GM18511 (cell line): ENCODE data around the gene ZNF85.
A peak's percentile ranks its signal among the peaks of the same experiment; 100 is the strongest.
"Not testable (repeated sequence)": the region's sequence is repeated elsewhere in the genome, so short reads cannot be mapped to it uniquely, and the experiment has no call there.

Experiments
- ATAC-seq: cut with Tn5 transposase; IDR thresholded peaks from one replicate; pipeline ENCODE4 v1.9.1; 2021; ENCODE audit warnings: mild to moderate bottlenecking, moderate library complexity; ENCODE audit not compliant: unreplicated experiment

Gene ZNF85

GRCh38 chr19:20923077-20923871 is at the start of gene ZNF85:
Gene ZNF85, plus strand, starts transcription at chr19:20923251. Its CDS starts 150 bp downstream, at chr19:20923401.
- ATAC-seq: peak; percentile 98

GRCh38 chr19:20879501-20879900 is 43.5 kb upstream of the ZNF85 start:
- no peak for ATAC-seq

- no peak for ATAC-seq
These were observed 10.1 kb upstream of the ZNF85 start for GRCh38 chr19:20912973-20913372.

GRCh38 chr19:20925481-20925880 is 2.4 kb downstream of the ZNF85 start:
- ATAC-seq: no peak

- no peak for ATAC-seq
These were observed 3.7 kb downstream of the ZNF85 start for GRCh38 chr19:20926796-20927195.

- no peak for ATAC-seq
These were observed 5.3 kb downstream of the ZNF85 start for GRCh38 chr19:20928371-20928770.

- not testable (repeated sequence) for ATAC-seq
These were observed 13.4 kb downstream of the ZNF85 start for GRCh38 chr19:20936322-20936947.

- ATAC-seq: not testable (repeated sequence)
These were observed 29.6 kb downstream of the ZNF85 start for GRCh38 chr19:20952561-20953095.

GRCh38 chr19:20964798-20965197 is 41.7 kb downstream of the ZNF85 start:
- no peak for ATAC-seq

- no peak for ATAC-seq
These were observed 45.0 kb downstream of the ZNF85 start for GRCh38 chr19:20968092-20968491.

GRCh38 chr19:20969498-20969897 is 46.4 kb downstream of the ZNF85 start:
- ATAC-seq: no peak

GRCh38 chr19:20969898-20970297 is 46.8 kb downstream of the ZNF85 start:
- no peak for ATAC-seq

- ATAC-seq: not testable (repeated sequence)
These were observed 69.7 kb downstream of the ZNF85 start for GRCh38 chr19:20992788-20993187.

- peak; percentile 100 for ATAC-seq
These were observed 76.8 kb downstream of the ZNF85 start for GRCh38 chr19:20999731-21000352.
